Measurements from ENCODE around the gene FAM161A. TPM values are rescaled to one million over a fixed set of nuclear protein-coding genes. Genes with fewer than 3 reads are reported as not detected.
"Not testable (repeated sequence)": the region's sequence is repeated elsewhere in the genome, so short reads cannot be mapped to it uniquely, and the experiment has no call there.

Gene FAM161A
- total RNA-seq, 1 experiment from 2014 or later: 12.2 TPM

- no peak overlapping the region for H3K4me3 ChIP-seq
- no peak overlapping the region for H3K4me2 ChIP-seq
- intact Hi-C loops (cut with micrococcal nuclease; ENCODE audit: unreplicated experiment): no loop called here
- H2AFZ ChIP-seq: no peak overlapping the region
- POLR2A ChIA-PET (ENCODE audit: unreplicated experiment): no interaction called here
- H3K9me3 ChIP-seq (ENCODE audit: insufficient read depth, low read depth): no peaks in the 10 kb centered on the region
- H3K4me1 ChIP-seq (replicated peaks; ENCODE audit: insufficient read depth): no peaks in the 10 kb centered on the region
- CTCF ChIA-PET: no interaction called here
- no peak for TF ChIP-seq EZH2 (IDR thresholded peaks at IDR 0.05; ENCODE audit: low read depth)
- TF ChIP-seq, protein P1, sequence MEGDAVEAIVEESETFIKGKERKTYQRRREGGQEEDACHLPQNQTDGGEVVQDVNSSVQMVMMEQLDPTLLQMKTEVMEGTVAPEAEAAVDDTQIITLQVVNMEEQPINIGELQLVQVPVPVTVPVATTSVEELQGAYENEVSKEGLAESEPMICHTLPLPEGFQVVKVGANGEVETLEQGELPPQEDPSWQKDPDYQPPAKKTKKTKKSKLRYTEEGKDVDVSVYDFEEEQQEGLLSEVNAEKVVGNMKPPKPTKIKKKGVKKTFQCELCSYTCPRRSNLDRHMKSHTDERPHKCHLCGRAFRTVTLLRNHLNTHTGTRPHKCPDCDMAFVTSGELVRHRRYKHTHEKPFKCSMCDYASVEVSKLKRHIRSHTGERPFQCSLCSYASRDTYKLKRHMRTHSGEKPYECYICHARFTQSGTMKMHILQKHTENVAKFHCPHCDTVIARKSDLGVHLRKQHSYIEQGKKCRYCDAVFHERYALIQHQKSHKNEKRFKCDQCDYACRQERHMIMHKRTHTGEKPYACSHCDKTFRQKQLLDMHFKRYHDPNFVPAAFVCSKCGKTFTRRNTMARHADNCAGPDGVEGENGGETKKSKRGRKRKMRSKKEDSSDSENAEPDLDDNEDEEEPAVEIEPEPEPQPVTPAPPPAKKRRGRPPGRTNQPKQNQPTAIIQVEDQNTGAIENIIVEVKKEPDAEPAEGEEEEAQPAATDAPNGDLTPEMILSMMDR (conservative IDR thresholded peaks at IDR 0.05): no peak
- no peaks in the 10 kb centered on the region for H3K36me3 ChIP-seq (ENCODE audit: low read depth)
- BruUV-seq (replicated peaks): no TSS peak
- no peaks in the 10 kb centered on the region for H3F3A ChIP-seq (ENCODE audit: insufficient read depth, low read depth)
- no peaks in the 10 kb centered on the region for H3K79me2 ChIP-seq (ENCODE audit: low read depth)
- H3K27ac ChIP-seq: no peak overlapping the region
- DNase-seq: no peak
- no peaks in the 10 kb centered on the region for H4K20me1 ChIP-seq (ENCODE audit: insufficient read depth)
- H3K27me3 ChIP-seq (ENCODE audit: insufficient read depth, low read depth): no peaks in the 10 kb centered on the region
- no peaks in the 10 kb centered on the region for H3K9me2 ChIP-seq (ENCODE audit: insufficient read depth)
Observed at GRCh38 chr2:61816480-61817355, 37.1 kb downstream of the FAM161A start.

DNA sequence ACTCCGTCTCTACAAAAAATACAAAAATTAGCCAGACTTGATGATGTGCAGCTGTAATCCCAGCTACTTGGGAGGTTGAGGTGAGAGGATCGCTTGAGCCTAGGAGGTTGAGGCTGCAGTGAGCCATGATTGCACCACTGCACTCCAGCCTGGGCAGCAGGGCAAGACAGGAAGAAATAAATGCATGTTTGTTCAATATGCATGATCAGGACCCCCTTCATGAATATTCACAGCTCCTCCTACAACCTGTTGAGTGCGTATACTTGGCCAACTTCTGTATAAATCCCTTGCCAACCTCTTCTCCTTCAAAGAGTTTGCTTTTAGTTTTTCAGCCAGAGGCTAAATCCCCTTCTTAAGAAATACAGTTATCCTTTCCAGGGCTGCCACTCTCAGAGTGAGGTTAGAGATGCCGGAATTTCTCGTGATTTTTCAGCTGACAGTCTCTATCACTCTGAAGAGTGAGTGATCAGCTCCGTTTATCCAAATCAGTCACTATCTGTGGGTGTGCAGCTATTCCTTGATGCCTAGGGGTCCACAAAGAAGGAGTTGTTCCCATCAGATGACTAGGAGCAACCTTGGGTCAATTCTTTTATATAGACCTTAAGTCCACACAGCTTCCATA, 39.2 kb downstream of the FAM161A start:
- TF ChIP-seq, protein P1 (conservative IDR thresholded peaks at IDR 0.05): no peak
- no peak for TF ChIP-seq EZH2 (IDR thresholded peaks at IDR 0.05; ENCODE audit: low read depth)
- no peak overlapping the region for H3K4me2 ChIP-seq
- CTCF ChIA-PET: no interaction called here
- POLR2A ChIA-PET (ENCODE audit: unreplicated experiment): no interaction called here
- H3K79me2 ChIP-seq (ENCODE audit: low read depth): no peaks in the 10 kb centered on the region
- DNase-seq: no peak
- H3K9me2 ChIP-seq (ENCODE audit: insufficient read depth): no peaks in the 10 kb centered on the region; the same call in 1 of the 2 replicates
- no peak overlapping the region for H3K4me3 ChIP-seq
- no peaks in the 10 kb centered on the region for H3K36me3 ChIP-seq (ENCODE audit: low read depth)
- H3F3A ChIP-seq (ENCODE audit: insufficient read depth, low read depth): no peaks in the 10 kb centered on the region
- H3K9me3 ChIP-seq (ENCODE audit: insufficient read depth, low read depth): no peaks in the 10 kb centered on the region
- no peaks in the 10 kb centered on the region for H3K27me3 ChIP-seq (ENCODE audit: insufficient read depth, low read depth)
- no peaks in the 10 kb centered on the region for H4K20me1 ChIP-seq (ENCODE audit: insufficient read depth)
- intact Hi-C loops (cut with micrococcal nuclease; ENCODE audit: unreplicated experiment): no loop called here
- BruUV-seq (replicated peaks): no TSS peak
- H2AFZ ChIP-seq: no peak overlapping the region
- no peak overlapping the region for H3K27ac ChIP-seq
- H3K4me1 ChIP-seq (replicated peaks; ENCODE audit: insufficient read depth): no peaks in the 10 kb centered on the region

- BruUV-seq (replicated peaks); H2AFZ ChIP-seq; H3K9me2 ChIP-seq (ENCODE audit: insufficient read depth); H3K4me2 ChIP-seq; H3F3A ChIP-seq (ENCODE audit: insufficient read depth, low read depth); POLR2A ChIA-PET (ENCODE audit: unreplicated experiment); H3K4me1 ChIP-seq (replicated peaks; ENCODE audit: insufficient read depth); H3K36me3 ChIP-seq (ENCODE audit: low read depth); H3K9me3 ChIP-seq (ENCODE audit: insufficient read depth, low read depth); H4K20me1 ChIP-seq (ENCODE audit: insufficient read depth); DNase-seq; H3K4me3 ChIP-seq; CTCF ChIA-PET; H3K27ac ChIP-seq; intact Hi-C loops (cut with micrococcal nuclease; ENCODE audit: unreplicated experiment); H3K27me3 ChIP-seq (ENCODE audit: insufficient read depth, low read depth); H3K79me2 ChIP-seq (ENCODE audit: low read depth): not testable (repeated sequence)
Observed at GRCh38 chr2:61813314-61813713, 40.5 kb downstream of the FAM161A start.

Data from PC-9 (cell line).